ENCODE results near the gene HOXA10.

- TF ChIP-seq CTCF (IDR thresholded peaks at IDR 0.05), result no peak
- TF ChIP-seq POLR2A (IDR thresholded peaks at IDR 0.05), result no peak
Observed at GRCh38 chr7:27180431-27181420, 6.6 kb upstream of the HOXA10 start.

Data from thyroid gland (tissue), 4 donors.